GM12878 (cell line): Measurements from ENCODE around the gene LTB4R. TPM values are rescaled to one million over a fixed set of nuclear protein-coding genes. Genes with fewer than 3 reads are reported as not detected.

Experiments
- ATF2 ChIP-seq: IDR thresholded peaks from 2 replicates; pipeline ENCODE4 v1.6.1; 2012; ENCODE audit warnings: low read length, inconsistent platforms
- BACH1 ChIP-seq: fragments of 450-650 bp; IDR thresholded peaks from 2 replicates; pipeline ENCODE4 v1.6.1; 2017; ENCODE audit warnings: mild to moderate bottlenecking, borderline replicate concordance
- BCL11A ChIP-seq: IDR thresholded peaks from 2 replicates; pipeline ENCODE4 v1.6.1; 2011; ENCODE audit warnings: low read depth, low read length
- BCLAF1 ChIP-seq: fragments of 450-650 bp; IDR thresholded peaks from 2 replicates; pipeline ENCODE4 v1.6.1; 2017; ENCODE audit warnings: antibody characterized with exemption, mild to moderate bottlenecking, moderate library complexity
- CBFB ChIP-seq: IDR thresholded peaks from 2 replicates; pipeline ENCODE4 v1.6.1; 2016; ENCODE audit warnings: antibody characterized with exemption, low read depth
- CHD2 ChIP-seq: IDR thresholded peaks from 2 replicates; pipeline ENCODE4 v1.6.1; 2011; ENCODE audit warnings: low read depth, low read length, improper control_type of control experiment, borderline replicate concordance
- EZH2 ChIP-seq: IDR thresholded peaks from 2 replicates; pipeline ENCODE4 v1.6.1; 2012; ENCODE audit warnings: low read depth, mild to moderate bottlenecking, control low read depth, inconsistent platforms, low read length, borderline replicate concordance; ENCODE audit not compliant: control insufficient read depth
- IKZF1 ChIP-seq: fragments of 450-650 bp; conservative IDR thresholded peaks from 2 replicates; pipeline ENCODE4 v1.6.1; 2017; ENCODE audit warnings: antibody characterized with exemption, mild to moderate bottlenecking
- KAT2A ChIP-seq: conservative IDR thresholded peaks from 2 replicates; pipeline ENCODE4 v1.6.1; 2011; ENCODE audit warnings: low read depth, low read length; ENCODE audit not compliant: control insufficient read depth
- NRF1 ChIP-seq: conservative IDR thresholded peaks from 2 replicates; pipeline ENCODE4 v1.6.1; 2011; ENCODE audit warnings: mild to moderate bottlenecking, low read depth, low read length, improper control_type of control experiment
- RCOR1 ChIP-seq: conservative IDR thresholded peaks from 2 replicates; pipeline ENCODE4 v1.6.1; 2012; ENCODE audit warnings: low read depth, low read length, improper control_type of control experiment
- SREBF2 ChIP-seq: IDR thresholded peaks from 2 replicates; pipeline ENCODE4 v1.6.1; 2012; ENCODE audit warnings: mild to moderate bottlenecking, low read length
- TCF12 ChIP-seq: IDR thresholded peaks from 2 replicates; pipeline ENCODE4 v1.6.1; 2011; ENCODE audit warnings: low read depth, mild to moderate bottlenecking, low read length
- WRNIP1 ChIP-seq: IDR thresholded peaks from 2 replicates; pipeline ENCODE4 v1.6.1; 2011; ENCODE audit warnings: low read depth, low read length, improper control_type of control experiment, borderline replicate concordance
- polyA plus RNA-seq, 11 experiments: library from polyadenylated mRNA; depleted of rRNA in 4 of 11; unstranded in 6 of 11; stranded (reverse) in 5 of 11; fragments of >200 nt; fragmentation: Nextera tagmentation in 4 of 11; fragmentation: Illumina TruSeq in 1 of 11; extraction: Ambion mirVana in 4 of 11; extraction: Trizol in 1 of 11; gene quantifications; 1 replicate in 1 of 11; 2 replicates in 10 of 11; pipeline versions ENCODE4 v1.2.1 to v1.2.3, GENCODE V29; 2011 to 2016; ENCODE audit warnings: inconsistent platforms in 2 of 11, missing spikeins in 2 of 11, low read depth in 1 of 11
- total RNA-seq, 4 experiments: library from RNA; depleted of rRNA in 3 of 4; stranded (reverse); fragments of >200 nt in 3 of 4; fragmentation: Illumina TruSeq in 1 of 4; extraction: Trizol in 1 of 4; gene quantifications; 2 replicates each; pipeline versions ENCODE4 v1.2.1 to v1.2.3, GENCODE V29; 2013 to 2021

LTB4R gene
- total and polyA plus RNA-seq, 10 of the 15 experiments (the other 5 are each of a cell fraction or from before 2014, with no cell fraction given) = 1.2 to 14.0 (median 4.0) TPM

- no peak for TF ChIP-seq KAT2A
- TF ChIP-seq BACH1 = no peak
- TF ChIP-seq NRF1 = no peak
- TF ChIP-seq BCLAF1 = no peak
- no peak for TF ChIP-seq CHD2
- TF ChIP-seq WRNIP1 = no peak
- no peak for TF ChIP-seq TCF12
- TF ChIP-seq IKZF1 = no peak
- TF ChIP-seq SREBF2 = no peak
- no peak for TF ChIP-seq RCOR1
- TF ChIP-seq ATF2 = no peak
- no peak for TF ChIP-seq EZH2
- TF ChIP-seq BCL11A = no peak
- no peak for TF ChIP-seq CBFB
Measured at GRCh38 chr14:24284501-24285035, 26.7 kb upstream of the LTB4R start (continued).
